HEK293T (cell line): ENCODE data around the gene CNR1.

Source experiments
- CTCF ChIA-PET: fragments of 350-600 bp; formaldehyde crosslinking; extraction: SDS; loops from one replicate; lab custom pipeline; 2021; ENCODE audit warnings: antibody characterized with exemption, inconsistent platforms; lab: Yijun Ruan, JAX
- POLR2A ChIA-PET: fragments of 350-600 bp; formaldehyde crosslinking; extraction: SDS; loops from one replicate; lab custom pipeline; 2020; ENCODE audit warnings: antibody characterized with exemption, inconsistent platforms; lab: Yijun Ruan, JAX
- DNase-seq: peaks from one replicate; pipeline ENCODE4 v3.0.0; 2012; ENCODE audit warnings: mixed read lengths; ENCODE audit errors: extremely low spot score
- ARNT ChIP-seq: fragments of 450-650 bp; IDR thresholded peaks from 2 replicates; pipeline ENCODE4 v1.6.1; 2017; ENCODE audit warnings: mild to moderate bottlenecking
- BHLHE40 ChIP-seq: fragments of 450-650 bp; IDR thresholded peaks from 2 replicates; pipeline ENCODE4 v1.6.1; 2016; ENCODE audit warnings: mild to moderate bottlenecking, moderate library complexity, borderline replicate concordance
- CTBP1 ChIP-seq: fragments of 450-650 bp; IDR thresholded peaks from 2 replicates; pipeline ENCODE4 v1.6.1; 2016; ENCODE audit warnings: borderline replicate concordance
- ELF4 ChIP-seq: fragments of 450-650 bp; IDR thresholded peaks from 2 replicates; pipeline ENCODE4 v1.6.1; 2017; ENCODE audit warnings: antibody characterized with exemption
- FOXA1 ChIP-seq: fragments of 450-650 bp; IDR thresholded peaks from 2 replicates; pipeline ENCODE4 v1.6.1; 2016; ENCODE audit warnings: mild to moderate bottlenecking
- FOXK2 ChIP-seq: fragments of 450-650 bp; IDR thresholded peaks from 2 replicates; pipeline ENCODE4 v1.6.1; 2016; ENCODE audit warnings: mild to moderate bottlenecking
- FOXM1 ChIP-seq: fragments of 450-650 bp; IDR thresholded peaks from 2 replicates; pipeline ENCODE4 v1.6.1; 2017; ENCODE audit warnings: mild to moderate bottlenecking, borderline replicate concordance
- HDGF ChIP-seq: fragments of 450-650 bp; IDR thresholded peaks from 2 replicates; pipeline ENCODE4 v1.6.1; 2017; ENCODE audit warnings: antibody characterized with exemption, borderline replicate concordance
- L3MBTL2 ChIP-seq: fragments of 450-650 bp; conservative IDR thresholded peaks from 2 replicates; pipeline ENCODE4 v1.6.1; 2016; ENCODE audit warnings: mild to moderate bottlenecking
- LEF1 ChIP-seq: fragments of 450-650 bp; IDR thresholded peaks from 2 replicates; pipeline ENCODE4 v1.6.1; 2017; ENCODE audit warnings: mild to moderate bottlenecking, borderline replicate concordance
- NFRKB ChIP-seq: fragments of 450-650 bp; IDR thresholded peaks from 2 replicates; pipeline ENCODE4 v1.6.1; 2016; ENCODE audit warnings: mild to moderate bottlenecking, moderate library complexity
- SP1 ChIP-seq: fragments of 450-650 bp; IDR thresholded peaks from 2 replicates; pipeline ENCODE4 v1.6.1; 2017
- SUZ12 ChIP-seq: fragments of 450-650 bp; IDR thresholded peaks from 2 replicates; pipeline ENCODE4 v1.6.1; 2016; ENCODE audit warnings: mild to moderate bottlenecking
- TARDBP ChIP-seq: fragments of 450-650 bp; IDR thresholded peaks from 2 replicates; pipeline ENCODE4 v1.6.1; 2016
- ZNF384 ChIP-seq: fragments of 450-650 bp; IDR thresholded peaks from 2 replicates; pipeline ENCODE4 v1.6.1; 2016
- TF ChIP-seq, protein P1 (sequence below): fragments of 450-650 bp; IDR thresholded peaks from 2 replicates; pipeline ENCODE4 v1.6.1; 2016

The CNR1 gene

GRCh38 chr6:88134575-88134974 lies 31.6 kb downstream of the CNR1 start:
- no peak for DNase-seq
- ChIA-PET POLR2A (no interaction called here), CTCF (no interaction called here)
- no peak for TF ChIP-seq FOXA1
- TF ChIP-seq ARNT: no peak
- no peak for TF ChIP-seq SP1
- no peak for TF ChIP-seq SUZ12
- no peak for TF ChIP-seq L3MBTL2
- TF ChIP-seq HDGF: no peak
- TF ChIP-seq LEF1: no peak
- no peak for TF ChIP-seq FOXM1

- POLR2A ChIA-PET: no interaction called here
- CTCF ChIA-PET: no interaction called here
- no peak for DNase-seq
- TF ChIP-seq BHLHE40: no peak
- no peak for TF ChIP-seq FOXK2
- TF ChIP-seq ZNF384: no peak
- no peak for TF ChIP-seq LEF1
- no peak for TF ChIP-seq ELF4
- TF ChIP-seq CTBP1: no peak
- TF ChIP-seq L3MBTL2: no peak
- TF ChIP-seq ARNT: no peak
- no peak for TF ChIP-seq SP1
- no peak for TF ChIP-seq HDGF
- TF ChIP-seq NFRKB: no peak
- no peak for TF ChIP-seq TARDBP
- no peak for TF ChIP-seq SUZ12
- no peak for TF ChIP-seq FOXM1
- TF ChIP-seq FOXA1: no peak
- TF ChIP-seq, protein P1, sequence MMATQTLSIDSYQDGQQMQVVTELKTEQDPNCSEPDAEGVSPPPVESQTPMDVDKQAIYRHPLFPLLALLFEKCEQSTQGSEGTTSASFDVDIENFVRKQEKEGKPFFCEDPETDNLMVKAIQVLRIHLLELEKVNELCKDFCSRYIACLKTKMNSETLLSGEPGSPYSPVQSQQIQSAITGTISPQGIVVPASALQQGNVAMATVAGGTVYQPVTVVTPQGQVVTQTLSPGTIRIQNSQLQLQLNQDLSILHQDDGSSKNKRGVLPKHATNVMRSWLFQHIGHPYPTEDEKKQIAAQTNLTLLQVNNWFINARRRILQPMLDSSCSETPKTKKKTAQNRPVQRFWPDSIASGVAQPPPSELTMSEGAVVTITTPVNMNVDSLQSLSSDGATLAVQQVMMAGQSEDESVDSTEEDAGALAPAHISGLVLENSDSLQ: no peak
These were observed 32.4 kb downstream of the CNR1 start for GRCh38 chr6:88133718-88134117.

DNA sequence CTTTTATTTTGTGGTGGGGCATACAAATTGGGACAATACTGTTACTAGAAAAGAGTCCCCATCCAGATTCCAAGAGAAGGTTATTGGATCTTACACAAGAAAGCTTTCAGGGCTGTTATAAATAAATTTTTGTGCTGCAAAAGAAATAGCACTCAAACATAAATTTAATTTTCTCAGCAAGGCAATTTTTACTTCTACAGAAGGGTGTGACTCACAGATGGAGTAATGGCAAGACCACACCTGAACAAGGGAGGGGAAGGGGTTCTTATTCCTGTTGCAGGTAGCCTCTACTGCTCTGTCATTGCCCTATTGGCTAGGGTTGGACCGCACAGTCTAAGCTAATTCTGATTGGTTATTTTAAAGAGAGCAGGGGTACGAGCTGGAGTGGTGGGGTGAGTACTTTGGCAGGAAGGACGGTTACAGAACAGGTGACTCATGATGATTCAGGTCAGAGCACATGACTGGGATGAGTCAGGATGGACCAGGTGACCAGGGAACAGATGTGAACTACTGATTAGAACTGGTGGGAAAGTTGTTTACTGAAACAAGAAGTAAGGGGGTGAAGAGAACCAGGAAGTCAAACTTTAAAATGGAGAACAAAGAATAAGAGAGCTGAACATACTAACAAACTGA lies 41.1 kb downstream of the CNR1 start:
- TF ChIP-seq FOXM1 (no peak), BHLHE40 (no peak), SP1 (no peak), CTBP1 (no peak), TARDBP (no peak), FOXK2 (no peak), ELF4 (no peak), SUZ12 (no peak), HDGF (no peak), ARNT (no peak), L3MBTL2 (no peak), LEF1 (no peak), FOXA1 (no peak), ZNF384 (no peak), NFRKB (no peak)
- TF ChIP-seq, protein P1: no peak
- ChIA-PET CTCF (no interaction called here), POLR2A (no interaction called here)
- DNase-seq: no peak

GRCh38 chr6:88120635-88121034 lies 45.5 kb downstream of the CNR1 start:
- DNase-seq: no peak
- TF ChIP-seq SP1 (no peak), BHLHE40 (no peak), LEF1 (no peak), SUZ12 (no peak), TARDBP (no peak), NFRKB (no peak), ELF4 (no peak), HDGF (no peak), ZNF384 (no peak), FOXK2 (no peak)
- ChIA-PET POLR2A (no interaction called here), CTCF (no interaction called here)

DNA sequence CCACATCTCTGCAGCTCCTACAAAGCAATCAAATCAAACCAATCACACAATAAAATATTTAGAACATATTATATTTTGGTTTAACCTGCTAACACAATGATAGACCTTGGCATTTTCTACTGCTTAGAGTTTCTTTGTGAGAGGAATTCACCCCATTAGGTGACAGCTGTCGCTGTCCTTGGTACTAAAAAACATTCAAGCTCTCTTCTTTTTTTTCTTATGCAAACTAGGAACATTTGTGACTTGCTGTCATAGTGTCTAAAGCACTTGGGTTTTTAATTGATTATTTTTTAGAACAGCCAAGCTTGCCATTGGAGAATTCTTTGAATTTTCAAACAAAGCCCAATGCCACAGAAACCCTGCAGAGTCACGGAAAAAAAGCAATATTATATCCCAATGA lies 46.4 kb downstream of the CNR1 start:
- POLR2A ChIA-PET: no interaction called here
- no peak for DNase-seq
- TF ChIP-seq LEF1: no peak
- TF ChIP-seq ZNF384: no peak
- TF ChIP-seq, protein P1: no peak
- TF ChIP-seq ELF4: no peak
- no peak for TF ChIP-seq NFRKB
- TF ChIP-seq ARNT: no peak
- no peak for TF ChIP-seq CTBP1
- no peak for TF ChIP-seq FOXK2
- no peak for TF ChIP-seq HDGF
- TF ChIP-seq SP1: no peak
- TF ChIP-seq L3MBTL2: no peak
- TF ChIP-seq BHLHE40: no peak
- no peak for TF ChIP-seq TARDBP
- no peak for TF ChIP-seq FOXM1
- TF ChIP-seq SUZ12: no peak
- no peak for TF ChIP-seq FOXA1
- CTCF ChIA-PET: no interaction called here

- TF ChIP-seq FOXM1: no peak
- TF ChIP-seq NFRKB: no peak
- TF ChIP-seq SP1: no peak
- TF ChIP-seq ZNF384: no peak
- TF ChIP-seq HDGF: no peak
- TF ChIP-seq LEF1: no peak
- no peak for TF ChIP-seq ARNT
- no peak for TF ChIP-seq TARDBP
- TF ChIP-seq L3MBTL2: no peak
- no peak for TF ChIP-seq ELF4
- no peak for DNase-seq
- ChIA-PET POLR2A (no interaction called here), CTCF (no interaction called here)
These were observed 49.9 kb downstream of the CNR1 start for GRCh38 chr6:88116276-88116675.
